K562 (cell line): ENCODE data around the gene CDC37. TPM values are rescaled to one million over a fixed set of nuclear protein-coding genes. Genes with fewer than 3 reads are reported as not detected.
A peak's percentile ranks its signal among the peaks of the same experiment; 100 is the strongest.

ENCODE experiments used
- ATAC-seq: fragments of 200-7000 bp; cut with Tn5 transposase; 3 replicates; pipeline ENCODE4 v1.9.1; 2020; ENCODE audit warnings: moderate library complexity
- BruUV-seq: library from RNA; stranded (reverse); fragments of 400-500 nt; replicated peaks from 2 replicates; lab custom pipeline; 2021; lab: Mats Ljungman, UMichigan
- CTCF ChIA-PET: fragments of 300-600 bp; formaldehyde crosslinking; extraction: SDS; loops from one replicate; lab custom pipeline; 2021; ENCODE audit warnings: low intra/inter-chr PET ratio; lab: Yijun Ruan, JAX
- POLR2A ChIA-PET: fragments of 300-600, 350-650 bp; sonication (Branson Sonifier 250); formaldehyde crosslinking; extraction: SDS; loops from one replicate; lab custom pipeline; 2021; ENCODE audit warnings: antibody characterized with exemption, inconsistent platforms; lab: Yijun Ruan, JAX
- DNase-seq, 4 experiments: peaks; one replicate each; pipeline versions ENCODE4 v3.0.0 to v3.0.0-alpha.2; 2011 to 2018; ENCODE audit warnings: low spot score in 3 of 4, mixed read lengths in 3 of 4; ENCODE audit errors: extremely low read depth in 1 of 4
- FAIRE-seq: peaks from 2 replicates; lab custom pipeline; 2011; peaks lifted over from hg19 to GRCh38; lab: Jason Lieb, UNC
- H2AFZ ChIP-seq: 2 replicates; pipeline ENCODE4 v1.6.0; 2011; ENCODE audit warnings: low read depth, low read length, control low read depth, inconsistent platforms
- H3K27ac ChIP-seq: fragments of 200-600 bp; 3 replicates; pipeline ENCODE4 v1.8.0; 2011; ENCODE audit warnings: low read depth, mild to moderate bottlenecking, control low read depth, inconsistent platforms, low read length, moderate library complexity, mixed read lengths; ENCODE audit errors: extremely low read depth
- H3K27me3 ChIP-seq, 2 experiments: fragments of 300-600 bp in 1 of 2; 2 replicates in 1 of 2; 3 replicates in 1 of 2; pipeline versions ENCODE4 v1.6.0 to v1.8.0; 2011; ENCODE audit warnings: inconsistent platforms in 2 of 2, low read length in 2 of 2, mild to moderate bottlenecking in 1 of 2, mixed read lengths in 1 of 2, moderate library complexity in 1 of 2; ENCODE audit not compliant: control insufficient read depth in 2 of 2, insufficient read depth in 2 of 2
- H3K36me3 ChIP-seq: fragments of 300-600 bp; 3 replicates; pipeline ENCODE4 v1.8.0; 2011; ENCODE audit warnings: mild to moderate bottlenecking, low read length, inconsistent platforms; ENCODE audit not compliant: control insufficient read depth, insufficient read depth
- H3K4me1 ChIP-seq, 2 experiments: fragments of 200-600 bp in 1 of 2; replicated peaks in 1 of 2; 2 replicates in 1 of 2; 3 replicates in 1 of 2; pipeline versions ENCODE4 v1.5.1 to v1.8.0; 2011; ENCODE audit warnings: inconsistent platforms in 2 of 2, low read length in 2 of 2, mild to moderate bottlenecking in 1 of 2, mixed read lengths in 1 of 2, moderate library complexity in 1 of 2; ENCODE audit not compliant: control insufficient read depth in 2 of 2, insufficient read depth in 2 of 2
- H3K4me2 ChIP-seq: 2 replicates; pipeline ENCODE4 v1.6.1; 2011; ENCODE audit warnings: low read length, control low read depth, inconsistent platforms, mixed read lengths; ENCODE audit not compliant: insufficient read depth
- H3K4me3 ChIP-seq: fragments of 200-600 bp; sonication (generic), shearing (Covaris generic); 2 replicates; pipeline ENCODE4 v1.5.1; 2016; ENCODE audit warnings: control low read depth, inconsistent platforms
- H3K79me2 ChIP-seq: fragments of 200-600 bp; 3 replicates; pipeline ENCODE4 v1.8.0; 2011; ENCODE audit warnings: low read length, inconsistent platforms; ENCODE audit not compliant: control insufficient read depth, insufficient read depth
- H3K9ac ChIP-seq, 2 experiments: 2 replicates each; pipeline versions ENCODE4 v1.6.0 to v1.6.1; 2011; ENCODE audit warnings: low read depth in 2 of 2, low read length in 2 of 2, control low read depth in 1 of 2, inconsistent platforms in 1 of 2, mild to moderate bottlenecking in 1 of 2, mixed read lengths in 1 of 2; ENCODE audit not compliant: insufficient read depth in 1 of 2
- H3K9me1 ChIP-seq: one replicate; pipeline ENCODE4 v1.6.0; 2011; ENCODE audit warnings: inconsistent platforms, mild to moderate bottlenecking, low read length, moderate library complexity; ENCODE audit not compliant: control insufficient read depth, insufficient read depth
- H3K9me3 ChIP-seq: replicated peaks from 2 replicates; pipeline ENCODE4 v1.5.1; 2011; ENCODE audit warnings: low read depth, low read length, inconsistent platforms; ENCODE audit not compliant: control insufficient read depth, insufficient read depth
- H4K20me1 ChIP-seq: replicated peaks from 2 replicates; pipeline ENCODE4 v1.6.1; 2011; ENCODE audit warnings: low read length, inconsistent platforms, mixed read lengths; ENCODE audit not compliant: control insufficient read depth, insufficient read depth
- ATF3 ChIP-seq, 2 experiments: fragments of 450-650 bp in 1 of 2; sonication (generic) in 1 of 2; formaldehyde crosslinking in 1 of 2; IDR thresholded peaks in 1 of 2; conservative IDR thresholded peaks in 1 of 2; 2 replicates each; pipeline versions ENCODE4 v1.6.1 to v1.8.1; 2016 to 2023; ENCODE audit warnings: mild to moderate bottlenecking in 2 of 2, moderate library complexity in 2 of 2, inconsistent platforms in 1 of 2, missing genetic modification reagents in 1 of 2
- DNMT1 ChIP-seq: fragments of 450-650 bp; IDR thresholded peaks from 2 replicates; pipeline ENCODE4 v1.6.1; 2016; ENCODE audit warnings: antibody characterized with exemption, mild to moderate bottlenecking
- KLF6 ChIP-seq: fragments of 250-450 bp; sonication (Bioruptor Pico); IDR thresholded peaks from 2 replicates; pipeline ENCODE4 v1.4.0; 2020; ENCODE audit warnings: mild to moderate bottlenecking, moderate library complexity, borderline replicate concordance
- POLR2G ChIP-seq: fragments of 200-400 bp; formaldehyde crosslinking; IDR thresholded peaks from 2 replicates; pipeline ENCODE4 v1.6.1; 2017; ENCODE audit warnings: low read depth, mild to moderate bottlenecking, antibody characterized with exemption, low read length, moderate library complexity
- RBFOX2 ChIP-seq: fragments of 200-400 bp; formaldehyde crosslinking; IDR thresholded peaks from 2 replicates; pipeline ENCODE4 v1.6.1; 2017; ENCODE audit warnings: low read depth, mild to moderate bottlenecking, low read length, moderate library complexity
- RCOR1 ChIP-seq, 2 experiments: IDR thresholded peaks; 2 replicates each; pipeline ENCODE4 v1.6.1; 2012; ENCODE audit warnings: low read depth in 2 of 2, low read length in 2 of 2, borderline replicate concordance in 1 of 2, improper control_type of control experiment in 1 of 2
- TFAP4 ChIP-seq: sonication (generic); formaldehyde crosslinking; IDR thresholded peaks from 2 replicates; pipeline ENCODE4 v1.8.0; 2022; ENCODE audit warnings: missing genetic modification reagents, mild to moderate bottlenecking, moderate library complexity, borderline replicate concordance
- TSC22D4 ChIP-seq: fragments of 450-650 bp; IDR thresholded peaks from 2 replicates; pipeline ENCODE4 v1.6.1; 2016; ENCODE audit warnings: missing genetic modification characterization, missing biosample characterization, control low read depth
- WHSC1 ChIP-seq: IDR thresholded peaks from one replicate; pipeline ENCODE4 v1.6.1; 2012; ENCODE audit warnings: low read length, control low read depth, inconsistent platforms
- ZFP36 ChIP-seq: fragments of 150-350 bp; IDR thresholded peaks from 2 replicates; pipeline ENCODE4 v1.6.1; 2018; ENCODE audit warnings: low read length, low read depth; ENCODE audit not compliant: partially characterized antibody
- WGBS: fragments of 100-300 bp; shearing (Covaris generic); methylation state at CpG from one replicate; pipeline ENCODE4 v1.1.6; 2016; ENCODE audit warnings: low coverage, mixed read lengths; ENCODE audit not compliant: insufficient coverage; ENCODE audit errors: missing lambda C conversion rate; 5-methylcytosine and 5-hydroxymethylcytosine counted together
- in situ Hi-C: fragments of 300-500 bp; cut with MboI; formaldehyde crosslinking; loops from 4 replicates; pipeline ENCODE4 v1.15.0; 2018; ENCODE audit warnings: inconsistent platforms, mixed read lengths
- intact Hi-C: fragments of 100-400 bp; cut with micrococcal nuclease; formaldehyde crosslinking; loops from 2 replicates; pipeline ENCODE4 v1.14.2; 2022
- polyA plus RNA-seq, 8 experiments: library from polyadenylated mRNA; depleted of rRNA in 4 of 8; stranded (reverse) in 5 of 8; unstranded in 3 of 8; fragments of >200 nt; fragmentation: Nextera tagmentation in 2 of 8; fragmentation: Illumina TruSeq in 1 of 8; extraction: Ambion mirVana in 2 of 8; extraction: Trizol in 1 of 8; gene quantifications; 2 replicates each; pipeline versions ENCODE4 v1.2.1 to v1.2.3, GENCODE V29; 2011 to 2014; ENCODE audit warnings: inconsistent platforms in 1 of 8, missing spikeins in 1 of 8
- total RNA-seq, 7 experiments: library from RNA; depleted of rRNA in 6 of 7; stranded (reverse); fragments of >200 nt in 6 of 7; fragmentation: Illumina TruSeq in 2 of 7; extraction: Trizol in 2 of 7; gene quantifications; 2 replicates each; pipeline versions ENCODE4 v1.2.1 to v1.2.3, GENCODE V29; 2011 to 2021; ENCODE audit warnings: low replicate concordance in 1 of 7
- TF ChIP-seq, protein P1 (sequence below): fragments of 450-650 bp; formaldehyde crosslinking; IDR thresholded peaks from 2 replicates; pipeline ENCODE4 v1.4.0; 2020; ENCODE audit warnings: mild to moderate bottlenecking

The CDC37 gene
- total and polyA plus RNA-seq, 9 of the 15 experiments (the other 6 are each of a cell fraction or from before 2014, with no cell fraction given): 6.6 to 538 (median 227) TPM

- TF ChIP-seq ATF3 (IDR thresholded peaks at IDR 0.05): 0 out of 2 replicates have a peak, but pooled peaks have one; percentile 18
- no peak for TF ChIP-seq ATF3 (CRISPR knock-in tag; conservative IDR thresholded peaks at IDR 0.05)
- TF ChIP-seq TFAP4 (CRISPR knock-in tag): peak; percentile 14; the same call in 1 of the 2 replicates
- 0 out of 4 replicates have a peak, but pooled peaks of 1 of the 2 experiments have one; percentile 7 for TF ChIP-seq RCOR1 (IDR thresholded peaks at IDR 0.05; ENCODE audit: borderline replicate concordance in 1 of 2, low read depth in 2 of 2, low read length in 2 of 2)
- TF ChIP-seq, all 486 proteins: peak for 12
Observed at GRCh38 chr19:10398819-10399218, 4.5 kb downstream of the CDC37 start (continued).

- H3K27me3 ChIP-seq: no peaks in the 10 kb centered on the region
- FAIRE-seq: no peak
- TF ChIP-seq, protein P1, sequence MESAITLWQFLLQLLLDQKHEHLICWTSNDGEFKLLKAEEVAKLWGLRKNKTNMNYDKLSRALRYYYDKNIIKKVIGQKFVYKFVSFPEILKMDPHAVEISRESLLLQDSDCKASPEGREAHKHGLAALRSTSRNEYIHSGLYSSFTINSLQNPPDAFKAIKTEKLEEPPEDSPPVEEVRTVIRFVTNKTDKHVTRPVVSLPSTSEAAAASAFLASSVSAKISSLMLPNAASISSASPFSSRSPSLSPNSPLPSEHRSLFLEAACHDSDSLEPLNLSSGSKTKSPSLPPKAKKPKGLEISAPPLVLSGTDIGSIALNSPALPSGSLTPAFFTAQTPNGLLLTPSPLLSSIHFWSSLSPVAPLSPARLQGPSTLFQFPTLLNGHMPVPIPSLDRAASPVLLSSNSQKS: no peak
- peak; percentile 61 for TF ChIP-seq RBFOX2
- TF ChIP-seq TSC22D4: no peak
- TF ChIP-seq ZFP36: no peak
- TF ChIP-seq WHSC1: no peak
- TF ChIP-seq DNMT1: no peak
- no peak for TF ChIP-seq KLF6
- 0 out of 2 replicates have a peak, but pooled peaks have one; percentile 43 for TF ChIP-seq POLR2G
- 93% methylated on average over 17 of the region's 24 CpGs for WGBS
- no peaks in the 10 kb centered on the region for H3K9me1 ChIP-seq
- 0 out of 4 replicates have a peak overlapping the region, but pooled peaks of 1 of the 2 experiments have one; percentile 4 for H3K9ac ChIP-seq
- intact Hi-C loops (no loop called here), in situ Hi-C loops (no loop called here)
- no TSS peak for BruUV-seq
- ATAC-seq: no peak
- peaks cover 22% of the 10 kb centered on the region for H4K20me1 ChIP-seq
- H3K4me2 ChIP-seq: no peak overlapping the region
- peaks cover 45% of the 10 kb centered on the region for H3K79me2 ChIP-seq
- H3K36me3 ChIP-seq: peaks cover 87% of the 10 kb centered on the region; the same call in 2 of the 3 replicates
- POLR2A ChIA-PET: no interaction called here
- DNase-seq: peak in 1 of 4 experiments; percentile 22
- CTCF ChIA-PET: no interaction called here
- H3K4me3 ChIP-seq: no peak overlapping the region
- H3K4me1 ChIP-seq: peaks cover 11 to 22% of the 10 kb centered on the region in 2 experiments; a peak in 4 of 5 replicates
- H2AFZ ChIP-seq: no peak overlapping the region
- no peak overlapping the region for H3K27ac ChIP-seq
- no peaks in the 10 kb centered on the region for H3K9me3 ChIP-seq
Observed at GRCh38 chr19:10395917-10396316, 7.4 kb downstream of the CDC37 start.
